ENCODE data around the gene ENGASE.

The ENGASE gene

DNA sequence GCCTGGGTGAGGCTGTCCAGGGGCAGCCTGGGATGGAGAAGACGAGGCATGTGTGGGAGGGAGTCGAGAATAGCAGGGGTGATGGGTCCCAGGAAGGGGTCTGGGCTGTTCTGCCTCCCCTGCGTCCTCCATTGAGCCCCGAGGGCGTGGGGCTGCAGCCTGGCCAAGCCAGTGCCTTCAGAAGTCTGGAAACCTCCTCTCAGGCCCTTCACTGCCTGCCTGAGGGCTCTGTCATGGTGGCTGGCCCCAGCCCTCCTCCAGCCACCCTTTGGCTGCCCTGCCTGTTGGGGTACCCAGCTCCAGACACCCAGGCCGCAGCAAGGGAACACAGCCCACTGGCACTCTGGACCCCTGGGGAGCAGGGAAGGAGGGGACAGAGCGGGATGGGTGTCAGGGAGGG is 27.6 kb downstream of the ENGASE start:
- Histone ChIP-seq H3K36me3 (replicated peaks in 1 of 2; ENCODE audit: control insufficient read depth in 2 of 2, insufficient read depth in 2 of 2, low read length in 2 of 2) (no peaks in the 10 kb centered on the region), H3K18ac (ENCODE audit: low read length) (peak overlapping the region; percentile 80), H3K4ac (ENCODE audit: low read length) (peak overlapping the region; percentile 93), H3K4me3 (ENCODE audit: low read length in 2 of 2) (no peak overlapping the region), H3K79me1 (ENCODE audit: low read depth, low read length) (peaks cover 1% of the 10 kb centered on the region), H2AK5ac (ENCODE audit: low read depth, low read length) (peak overlapping the region; percentile 87), H2BK5ac (ENCODE audit: low read length) (no peak overlapping the region), H2AFZ (ENCODE audit: low read length) (no peak overlapping the region), H2BK120ac (ENCODE audit: low read depth, low read length) (peak overlapping the region; percentile 41), H3K23ac (ENCODE audit: low read depth, low read length, poor library complexity) (no peak overlapping the region), H2BK12ac (ENCODE audit: low read length) (no peak overlapping the region), H4K8ac (ENCODE audit: low read depth, low read length) (no peak overlapping the region), H2BK15ac (ENCODE audit: low read length) (peak overlapping the region; percentile 30), H3K27me3 (ENCODE audit: control insufficient read depth in 3 of 3, insufficient read depth in 3 of 3, low read depth in 1 of 3, low read length in 3 of 3) (peaks cover 0 to 85% (median 0%) of the 10 kb centered on the region in 3 experiments), H3K4me2 (ENCODE audit: insufficient read depth, low read length, poor library complexity, severe bottlenecking) (no peak overlapping the region), H3K14ac (ENCODE audit: low read length) (no peak overlapping the region), H3K4me1 (ENCODE audit: control insufficient read depth in 2 of 2, insufficient read depth in 1 of 2, low read depth in 1 of 2, low read length in 2 of 2) (peaks cover 0 to 10% of the 10 kb centered on the region in 2 donors), H3K9me3 (replicated peaks in 1 of 2; ENCODE audit: control insufficient read depth in 2 of 2, insufficient read depth in 1 of 2, low read depth in 1 of 2, low read length in 2 of 2) (no peaks in the 10 kb centered on the region), H3K9ac (ENCODE audit: low read depth, low read length, poor library complexity) (no peak overlapping the region), H3K27ac (replicated peaks; ENCODE audit: low read length) (no peak overlapping the region), H4K91ac (ENCODE audit: low read depth, low read length, poor library complexity) (peak overlapping the region; percentile 72)
- WGBS, 2 donors (ENCODE audit: extremely low coverage in 2 of 2, insufficient read length in 2 of 2, insufficient replicate concordance in 1 of 2), result no CpG with 5 or more reads among the region's 7 CpGs
- DNase-seq (ENCODE audit: low spot score), result no peak

DNA sequence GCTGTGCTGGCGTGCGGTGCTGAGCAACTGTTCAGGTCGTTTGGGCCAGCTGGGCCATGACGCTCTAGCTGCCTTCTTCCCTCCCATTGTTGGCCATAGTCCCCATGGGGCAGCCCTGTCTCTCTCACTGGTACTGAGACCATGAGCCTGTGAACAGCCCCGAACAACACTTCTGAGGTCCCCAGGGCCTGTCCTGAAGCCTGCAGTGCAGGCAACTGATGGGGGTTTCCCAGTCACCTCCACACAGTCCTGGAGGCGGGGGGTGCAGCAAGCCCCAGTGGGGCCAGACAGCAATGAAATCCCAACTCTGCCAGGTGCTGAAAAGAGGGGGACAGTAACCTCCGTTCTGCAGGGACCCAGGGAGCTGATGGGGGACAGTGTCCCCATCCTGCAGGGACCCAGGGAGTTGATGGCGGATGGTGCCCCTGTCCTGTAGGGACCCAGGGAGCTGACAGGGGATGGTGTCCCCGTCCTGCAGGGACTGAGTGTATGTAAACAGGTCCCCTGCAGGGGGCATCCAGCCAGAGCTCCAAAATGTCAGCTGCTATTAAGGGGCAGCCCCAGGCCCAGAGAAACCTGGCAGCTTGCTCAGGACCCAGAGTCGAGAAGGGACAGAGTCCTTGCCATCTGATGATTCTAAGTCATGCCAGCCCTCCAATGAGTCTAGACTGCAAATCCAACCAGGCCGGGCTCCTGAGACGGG is 30.4 kb downstream of the ENGASE start:
- H3K4me3 ChIP-seq (ENCODE audit: low read length in 2 of 2), result no peak overlapping the region
- H3K27ac ChIP-seq (replicated peaks; ENCODE audit: low read length), result no peak overlapping the region
- no peaks in the 10 kb centered on the region for H3K36me3 ChIP-seq (replicated peaks in 1 of 2; ENCODE audit: control insufficient read depth in 2 of 2, insufficient read depth in 2 of 2, low read length in 2 of 2)
- no peak for DNase-seq (ENCODE audit: low spot score)
- no peak overlapping the region for H2AFZ ChIP-seq (ENCODE audit: low read length)
- H2BK120ac ChIP-seq (ENCODE audit: low read depth, low read length), result peak overlapping the region; percentile 61
- H3K9me3 ChIP-seq (replicated peaks in 1 of 2; ENCODE audit: control insufficient read depth in 2 of 2, insufficient read depth in 1 of 2, low read depth in 1 of 2, low read length in 2 of 2), result no peaks in the 10 kb centered on the region
- H3K4me1 ChIP-seq (ENCODE audit: control insufficient read depth in 2 of 2, insufficient read depth in 1 of 2, low read depth in 1 of 2, low read length in 2 of 2), result peaks cover 0 to 12% of the 10 kb centered on the region in 2 donors
- no CpG with 5 or more reads among the region's 12 CpGs for WGBS, 2 donors (ENCODE audit: extremely low coverage in 2 of 2, insufficient read length in 2 of 2, insufficient replicate concordance in 1 of 2)
- no peak overlapping the region for H2BK12ac ChIP-seq (ENCODE audit: low read length)
- peaks cover 1% of the 10 kb centered on the region for H3K79me1 ChIP-seq (ENCODE audit: low read depth, low read length)
- H2BK5ac ChIP-seq (ENCODE audit: low read length), result peak overlapping the region; percentile 82
- no peak overlapping the region for H3K14ac ChIP-seq (ENCODE audit: low read length)
- no peak overlapping the region for H3K23ac ChIP-seq (ENCODE audit: low read depth, low read length, poor library complexity)
- peaks cover 0 to 82% (median 0%) of the 10 kb centered on the region in 3 experiments for H3K27me3 ChIP-seq (ENCODE audit: control insufficient read depth in 3 of 3, insufficient read depth in 3 of 3, low read depth in 1 of 3, low read length in 3 of 3)
- peak overlapping the region; percentile 27 for H3K18ac ChIP-seq (ENCODE audit: low read length)
- no peak overlapping the region for H4K8ac ChIP-seq (ENCODE audit: low read depth, low read length)
- peak overlapping the region; percentile 77 for H3K9ac ChIP-seq (ENCODE audit: low read depth, low read length, poor library complexity)
- peak overlapping the region; percentile 37 for H3K4ac ChIP-seq (ENCODE audit: low read length)
- H3K4me2 ChIP-seq (ENCODE audit: insufficient read depth, low read length, poor library complexity, severe bottlenecking), result no peak overlapping the region
- peak overlapping the region; percentile 90 for H2AK5ac ChIP-seq (ENCODE audit: low read depth, low read length)
- no peak overlapping the region for H2BK15ac ChIP-seq (ENCODE audit: low read length)
- no peak overlapping the region for H4K91ac ChIP-seq (ENCODE audit: low read depth, low read length, poor library complexity)

DNA sequence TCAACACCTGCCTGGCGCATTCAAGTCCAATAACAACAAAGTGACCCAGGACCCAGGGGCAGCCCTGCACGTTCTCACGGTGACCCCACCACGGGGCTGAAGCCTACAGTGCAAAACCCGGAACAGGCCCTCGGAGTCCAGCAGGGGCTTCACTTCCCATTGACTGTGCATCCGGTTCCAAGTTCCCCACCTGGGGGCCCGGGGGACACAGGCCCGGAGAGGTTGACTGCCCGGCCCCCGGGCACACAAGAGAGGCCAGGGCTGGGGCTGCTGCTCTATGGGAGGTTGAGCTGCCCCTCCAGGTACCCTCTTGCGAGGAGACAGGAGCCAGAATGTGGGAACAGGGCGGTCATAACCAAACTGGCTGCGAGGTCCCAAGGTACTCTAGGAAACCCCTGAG is 31.3 kb downstream of the ENGASE start:
- DNase-seq (ENCODE audit: low spot score), result no peak
- Histone ChIP-seq H2AK5ac (ENCODE audit: low read depth, low read length) (peak overlapping the region; percentile 90), H2BK15ac (ENCODE audit: low read length) (peak overlapping the region; percentile 58), H3K4ac (ENCODE audit: low read length) (no peak overlapping the region), H4K91ac (ENCODE audit: low read depth, low read length, poor library complexity) (no peak overlapping the region), H3K9me3 (replicated peaks in 1 of 2; ENCODE audit: control insufficient read depth in 2 of 2, insufficient read depth in 1 of 2, low read depth in 1 of 2, low read length in 2 of 2) (no peaks in the 10 kb centered on the region), H3K18ac (ENCODE audit: low read length) (peak overlapping the region; percentile 27), H3K9ac (ENCODE audit: low read depth, low read length, poor library complexity) (no peak overlapping the region), H3K4me1 (ENCODE audit: control insufficient read depth in 2 of 2, insufficient read depth in 1 of 2, low read depth in 1 of 2, low read length in 2 of 2) (peaks cover 0 to 11% of the 10 kb centered on the region in 2 donors), H3K36me3 (replicated peaks in 1 of 2; ENCODE audit: control insufficient read depth in 2 of 2, insufficient read depth in 2 of 2, low read length in 2 of 2) (no peaks in the 10 kb centered on the region), H4K8ac (ENCODE audit: low read depth, low read length) (no peak overlapping the region), H3K79me1 (ENCODE audit: low read depth, low read length) (peaks cover 1% of the 10 kb centered on the region), H3K23ac (ENCODE audit: low read depth, low read length, poor library complexity) (peak overlapping the region; percentile 65), H3K14ac (ENCODE audit: low read length) (peak overlapping the region; percentile 82), H2BK12ac (ENCODE audit: low read length) (no peak overlapping the region), H3K27me3 (ENCODE audit: control insufficient read depth in 3 of 3, insufficient read depth in 3 of 3, low read depth in 1 of 3, low read length in 3 of 3) (peaks cover 0 to 80% (median 0%) of the 10 kb centered on the region in 3 experiments), H2AFZ (ENCODE audit: low read length) (no peak overlapping the region), H2BK120ac (ENCODE audit: low read depth, low read length) (no peak overlapping the region), H3K27ac (replicated peaks; ENCODE audit: low read length) (no peak overlapping the region), H2BK5ac (ENCODE audit: low read length) (peak overlapping the region; percentile 24), H3K4me3 (ENCODE audit: low read length in 2 of 2) (no peak overlapping the region), H3K4me2 (ENCODE audit: insufficient read depth, low read length, poor library complexity, severe bottlenecking) (no peak overlapping the region)
- no CpG with 5 or more reads among the region's 14 CpGs for WGBS, 2 donors (ENCODE audit: extremely low coverage in 2 of 2, insufficient read length in 2 of 2, insufficient replicate concordance in 1 of 2)

DNA sequence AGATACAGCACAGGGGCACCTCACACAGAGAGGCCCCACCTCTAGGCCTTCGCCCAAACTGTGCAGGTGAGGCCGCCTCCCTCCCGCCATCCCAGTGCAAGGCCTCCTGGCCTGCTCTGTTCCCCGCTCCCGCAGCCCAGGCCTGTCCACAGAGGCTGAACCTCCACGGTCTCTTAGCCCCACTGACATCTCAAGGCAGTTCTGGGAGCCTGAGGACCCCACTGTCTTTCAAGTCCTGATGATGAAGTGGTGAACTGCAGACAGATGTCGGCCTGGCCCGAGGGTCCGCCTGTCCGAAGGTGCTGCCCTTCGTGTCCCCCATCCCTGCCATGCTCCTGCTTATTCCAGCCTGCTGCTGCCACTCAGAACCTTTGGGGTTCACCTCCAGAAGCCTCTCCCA is 32.3 kb downstream of the ENGASE start:
- peak overlapping the region; percentile 75 for H2BK5ac ChIP-seq (ENCODE audit: low read length)
- H3K4me3 ChIP-seq (ENCODE audit: low read length in 2 of 2), result peak overlapping the region in 1 of 2 donors; percentile 1
- H3K4me1 ChIP-seq (ENCODE audit: control insufficient read depth in 2 of 2, insufficient read depth in 1 of 2, low read depth in 1 of 2, low read length in 2 of 2), result peaks cover 0 to 7% of the 10 kb centered on the region in 2 donors
- no peak overlapping the region for H4K91ac ChIP-seq (ENCODE audit: low read depth, low read length, poor library complexity)
- H2AK5ac ChIP-seq (ENCODE audit: low read depth, low read length), result peak overlapping the region; percentile 81
- peak overlapping the region; percentile 84 for H2BK12ac ChIP-seq (ENCODE audit: low read length)
- no peaks in the 10 kb centered on the region for H3K9me3 ChIP-seq (replicated peaks in 1 of 2; ENCODE audit: control insufficient read depth in 2 of 2, insufficient read depth in 1 of 2, low read depth in 1 of 2, low read length in 2 of 2)
- H3K14ac ChIP-seq (ENCODE audit: low read length), result no peak overlapping the region
- DNase-seq (ENCODE audit: low spot score), result no peak
- H3K9ac ChIP-seq (ENCODE audit: low read depth, low read length, poor library complexity), result peak overlapping the region; percentile 21
- peaks cover 0 to 76% (median 0%) of the 10 kb centered on the region in 3 experiments for H3K27me3 ChIP-seq (ENCODE audit: control insufficient read depth in 3 of 3, insufficient read depth in 3 of 3, low read depth in 1 of 3, low read length in 3 of 3)
- H2AFZ ChIP-seq (ENCODE audit: low read length), result no peak overlapping the region
- no peak overlapping the region for H2BK15ac ChIP-seq (ENCODE audit: low read length)
- no CpG with 5 or more reads among the region's 11 CpGs for WGBS, 2 donors (ENCODE audit: extremely low coverage in 2 of 2, insufficient read length in 2 of 2, insufficient replicate concordance in 1 of 2)
- no peak overlapping the region for H3K18ac ChIP-seq (ENCODE audit: low read length)
- no peak overlapping the region for H4K8ac ChIP-seq (ENCODE audit: low read depth, low read length)
- no peak overlapping the region for H3K4me2 ChIP-seq (ENCODE audit: insufficient read depth, low read length, poor library complexity, severe bottlenecking)
- H3K27ac ChIP-seq (replicated peaks; ENCODE audit: low read length), result no peak overlapping the region
- peaks cover 1% of the 10 kb centered on the region for H3K79me1 ChIP-seq (ENCODE audit: low read depth, low read length)
- H2BK120ac ChIP-seq (ENCODE audit: low read depth, low read length), result no peak overlapping the region
- H3K36me3 ChIP-seq (replicated peaks in 1 of 2; ENCODE audit: control insufficient read depth in 2 of 2, insufficient read depth in 2 of 2, low read length in 2 of 2), result no peaks in the 10 kb centered on the region
- no peak overlapping the region for H3K23ac ChIP-seq (ENCODE audit: low read depth, low read length, poor library complexity)
- H3K4ac ChIP-seq (ENCODE audit: low read length), result no peak overlapping the region

Data from neuronal stem cell (in vitro differentiated cells).